ENCODE results near the gene ZNF48.
A peak's percentile ranks its signal among the peaks of the same experiment; 100 is the strongest.

Gene ZNF48

GRCh38 chr16:30355144-30355953, 39.9 kb upstream of the ZNF48 start, which contains the start of gene CD2BP2:
Gene CD2BP2 (minus strand): TSS chr16:30355308. CDS start chr16:30354681, 627 bp downstream.
- H3K27ac Mint-ChIP-seq = peak within 1 kb of the TSS; percentile 97
- H3K4me3 Mint-ChIP-seq = peak within 1 kb of the TSS; percentile 95 to 97
- H3K4me1 Mint-ChIP-seq = peaks cover 52 to 77% of the 10 kb centered on the region in 2 donors
- DNase-seq (peak; percentile 91), ATAC-seq (replicated peaks) (peak; percentile 82 to 85)
- H3K9me3 Mint-ChIP-seq = no peaks in the 10 kb centered on the region
- H3K36me3 Mint-ChIP-seq = peaks cover 49 to 74% of the 10 kb centered on the region in 2 donors
- H3K27me3 Mint-ChIP-seq = no peaks in the 10 kb centered on the region

GRCh38 chr16:30355954-30356308, 39.3 kb upstream of the ZNF48 start:
- H3K4me1 Mint-ChIP-seq = peaks cover 51 to 72% of the 10 kb centered on the region in 2 donors
- H3K36me3 Mint-ChIP-seq = peaks cover 47 to 75% of the 10 kb centered on the region in 2 donors
- ATAC-seq (replicated peaks) (no peak), DNase-seq (no peak)
- H3K27me3 Mint-ChIP-seq = no peaks in the 10 kb centered on the region
- peak overlapping the region; percentile 97 for H3K27ac Mint-ChIP-seq
- peak overlapping the region; percentile 95 to 97 for H3K4me3 Mint-ChIP-seq
- no peaks in the 10 kb centered on the region for H3K9me3 Mint-ChIP-seq

GRCh38 chr16:30356401-30357084, 38.7 kb upstream of the ZNF48 start:
- peak overlapping the region; percentile 95 to 97 for H3K4me3 Mint-ChIP-seq
- peaks cover 42 to 72% of the 10 kb centered on the region in 2 donors for H3K36me3 Mint-ChIP-seq
- H3K9me3 Mint-ChIP-seq = no peaks in the 10 kb centered on the region
- H3K4me1 Mint-ChIP-seq = peaks cover 45 to 66% of the 10 kb centered on the region in 2 donors
- no peaks in the 10 kb centered on the region for H3K27me3 Mint-ChIP-seq
- DNase-seq (no peak), ATAC-seq (replicated peaks) (no peak)
- H3K27ac Mint-ChIP-seq = peak overlapping the region; percentile 97

GRCh38 chr16:30357085-30357714, 38.0 kb upstream of the ZNF48 start:
- DNase-seq (no peak), ATAC-seq (replicated peaks) (no peak)
- Mint-ChIP-seq H3K4me3 (no peak overlapping the region), H3K27me3 (no peaks in the 10 kb centered on the region), H3K4me1 (peaks cover 39 to 59% of the 10 kb centered on the region in 2 donors), H3K27ac (peak overlapping the region; percentile 44), H3K36me3 (peaks cover 40 to 70% of the 10 kb centered on the region in 2 donors), H3K9me3 (no peaks in the 10 kb centered on the region)

- DNase-seq = no peak
Measured at GRCh38 chr16:30357715-30358576, 37.3 kb upstream of the ZNF48 start.

GRCh38 chr16:30358577-30358936, 36.7 kb upstream of the ZNF48 start:
- H3K27me3 Mint-ChIP-seq = no peaks in the 10 kb centered on the region
- H3K27ac Mint-ChIP-seq = no peak overlapping the region
- H3K9me3 Mint-ChIP-seq = no peaks in the 10 kb centered on the region
- no peak overlapping the region for H3K4me3 Mint-ChIP-seq
- peaks cover 44 to 66% of the 10 kb centered on the region in 2 donors for H3K36me3 Mint-ChIP-seq
- H3K4me1 Mint-ChIP-seq = peaks cover 36 to 46% of the 10 kb centered on the region in 2 donors
- DNase-seq (no peak), ATAC-seq (replicated peaks) (no peak)

More at GRCh38 chr16:30357715-30358576, 37.3 kb upstream of the ZNF48 start:
- no peak overlapping the region for H3K27ac Mint-ChIP-seq
- H3K4me1 Mint-ChIP-seq = peaks cover 38 to 52% of the 10 kb centered on the region in 2 donors
- peaks cover 43 to 68% of the 10 kb centered on the region in 2 donors for H3K36me3 Mint-ChIP-seq
- no peaks in the 10 kb centered on the region for H3K9me3 Mint-ChIP-seq
- ATAC-seq (replicated peaks) = no peak
- H3K4me3 Mint-ChIP-seq = no peak overlapping the region
- no peaks in the 10 kb centered on the region for H3K27me3 Mint-ChIP-seq

GRCh38 chr16:30358990-30359870, 36.0 kb upstream of the ZNF48 start:
- no peak for DNase-seq
- Mint-ChIP-seq H3K27ac (no peak overlapping the region), H3K4me3 (no peak overlapping the region), H3K9me3 (no peaks in the 10 kb centered on the region), H3K27me3 (no peaks in the 10 kb centered on the region), H3K4me1 (peaks cover 30 to 39% of the 10 kb centered on the region in 2 donors), H3K36me3 (peaks cover 40 to 60% of the 10 kb centered on the region in 2 donors)
- no peak for ATAC-seq (replicated peaks)

GRCh38 chr16:30359871-30360170, 35.4 kb upstream of the ZNF48 start:
- Mint-ChIP-seq H3K4me1 (peaks cover 26 to 36% of the 10 kb centered on the region in 2 donors), H3K27ac (no peak overlapping the region), H3K4me3 (no peak overlapping the region), H3K27me3 (no peaks in the 10 kb centered on the region), H3K9me3 (no peaks in the 10 kb centered on the region), H3K36me3 (peaks cover 40 to 61% of the 10 kb centered on the region in 2 donors)
- DNase-seq (no peak), ATAC-seq (replicated peaks) (no peak)

- no peak for ATAC-seq (replicated peaks)
- no peaks in the 10 kb centered on the region for H3K9me3 Mint-ChIP-seq
- H3K4me3 Mint-ChIP-seq = no peak overlapping the region
- H3K36me3 Mint-ChIP-seq = peaks cover 39 to 61% of the 10 kb centered on the region in 2 donors
- peaks cover 22 to 30% of the 10 kb centered on the region in 2 donors for H3K4me1 Mint-ChIP-seq
- peak overlapping the region; percentile 42 for H3K27ac Mint-ChIP-seq
- no peak for DNase-seq
- H3K27me3 Mint-ChIP-seq = no peaks in the 10 kb centered on the region
Measured at GRCh38 chr16:30361180-30361579, 34.0 kb upstream of the ZNF48 start.

DNA sequence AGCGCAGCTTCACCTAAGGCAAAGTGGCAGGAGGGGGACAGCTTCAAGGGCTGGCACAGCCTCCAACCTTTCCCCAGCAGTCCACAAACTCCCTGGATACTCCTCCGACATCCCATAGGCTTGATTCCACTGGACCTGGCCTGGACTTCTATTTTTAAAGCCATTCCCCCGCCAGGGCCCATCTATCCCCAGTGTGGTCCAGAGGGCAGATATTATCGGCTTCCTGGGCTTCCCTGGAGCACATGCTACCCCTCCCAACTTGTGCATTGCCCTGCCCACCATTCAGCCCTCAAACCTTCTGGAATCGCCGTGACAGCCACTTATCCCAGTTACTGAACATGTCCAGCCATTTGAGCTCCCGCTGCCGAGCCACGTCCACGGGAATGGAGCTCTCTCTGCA, 30.0 kb upstream of the ZNF48 start:
- peaks cover 35 to 45% of the 10 kb centered on the region in 2 donors for H3K4me1 Mint-ChIP-seq
- ATAC-seq (replicated peaks) (no peak), DNase-seq (no peak)
- H3K36me3 Mint-ChIP-seq = peaks cover 35 to 64% of the 10 kb centered on the region in 2 donors
- no peak overlapping the region for H3K4me3 Mint-ChIP-seq
- peak overlapping the region; percentile 4 for H3K27ac Mint-ChIP-seq
- H3K27me3 Mint-ChIP-seq = no peaks in the 10 kb centered on the region
- H3K9me3 Mint-ChIP-seq = no peaks in the 10 kb centered on the region

DNA sequence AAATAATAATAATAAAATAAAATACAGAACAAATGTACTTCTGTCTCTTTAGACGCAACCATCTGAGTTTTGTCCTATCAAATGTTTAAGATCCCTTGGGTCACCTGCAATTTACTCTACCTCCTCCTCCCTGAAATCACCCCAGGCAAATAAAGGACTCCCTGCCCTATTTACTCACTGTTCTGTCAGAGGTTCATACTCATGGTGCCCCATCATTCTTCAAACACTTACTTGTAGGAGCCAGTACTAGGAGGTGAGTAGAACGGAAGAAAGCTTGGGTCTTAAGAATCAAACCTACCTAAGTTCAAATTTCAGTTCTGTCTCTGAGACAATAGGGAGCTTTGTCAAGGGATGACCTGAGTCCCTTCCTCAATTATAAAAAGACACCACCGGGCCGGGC, 28.7 kb upstream of the ZNF48 start:
- ATAC-seq (replicated peaks) = no peak
- Mint-ChIP-seq H3K4me3 (peak overlapping the region in 1 of 2 donors; percentile 86), H3K9me3 (no peaks in the 10 kb centered on the region), H3K27me3 (no peaks in the 10 kb centered on the region), H3K36me3 (peaks cover 29 to 53% of the 10 kb centered on the region in 2 donors), H3K27ac (no peak overlapping the region), H3K4me1 (peaks cover 34 to 48% of the 10 kb centered on the region in 2 donors)
- no peak for DNase-seq

- ATAC-seq (replicated peaks) (no peak), DNase-seq (no peak)
- H3K9me3 Mint-ChIP-seq = no peaks in the 10 kb centered on the region
- peak overlapping the region; percentile 86 to 92 for H3K4me3 Mint-ChIP-seq
- H3K27me3 Mint-ChIP-seq = no peaks in the 10 kb centered on the region
- peak overlapping the region; percentile 63 for H3K27ac Mint-ChIP-seq
- H3K4me1 Mint-ChIP-seq = peaks cover 41 to 55% of the 10 kb centered on the region in 2 donors
- peaks cover 26 to 48% of the 10 kb centered on the region in 2 donors for H3K36me3 Mint-ChIP-seq
Measured at GRCh38 chr16:30367349-30368009, 27.7 kb upstream of the ZNF48 start.
